ENCODE measurements around the gene THAP8. TPM values are rescaled to one million over a fixed set of nuclear protein-coding genes. Genes with fewer than 3 reads are reported as not detected.

THAP8 gene
- polyA plus RNA-seq, 5 donors = 4.2 to 9.0 (median 6.6) TPM

- peak; percentile 65 to 69 for DNase-seq
Measured at GRCh38 chr19:36032251-36033104, 21.6 kb downstream of the THAP8 start, which contains the start of gene CLIP3. Gene CLIP3, minus strand, starts transcription at chr19:36032873. Its CDS starts 516 bp downstream, at chr19:36032357.

GRCh38 chr19:36031308-36031707, 22.8 kb downstream of the THAP8 start:
- no peak for DNase-seq

- DNase-seq = no peak
Measured at GRCh38 chr19:36030264-36031148, 23.6 kb downstream of the THAP8 start.

- DNase-seq = no peak
Measured at GRCh38 chr19:36028313-36029041, 25.6 kb downstream of the THAP8 start.

GRCh38 chr19:36027696-36028095, 26.4 kb downstream of the THAP8 start:
- no peak for DNase-seq

- no peak for DNase-seq
Measured at GRCh38 chr19:36026091-36026876, 27.8 kb downstream of the THAP8 start.

GRCh38 chr19:36025541-36025940, 28.5 kb downstream of the THAP8 start:
- no peak for DNase-seq

- no peak for DNase-seq
Measured at GRCh38 chr19:36023432-36023831, 30.7 kb downstream of the THAP8 start.

GRCh38 chr19:36019061-36019670, 34.9 kb downstream of the THAP8 start:
- DNase-seq = no peak

GRCh38 chr19:36014012-36014924, 39.8 kb downstream of the THAP8 start, which contains the start of gene ALKBH6:
Gene ALKBH6, minus strand, starts transcription at chr19:36014213. Its CDS starts 816 bp downstream, at chr19:36013397.
- peak; percentile 98 for DNase-seq

- no peak for DNase-seq
Measured at GRCh38 chr19:36013280-36014011, 40.6 kb downstream of the THAP8 start.

- no peak for DNase-seq
Measured at GRCh38 chr19:36010402-36010801, 43.7 kb downstream of the THAP8 start.

GRCh38 chr19:36009633-36010379, 44.3 kb downstream of the THAP8 start:
- DNase-seq = no peak

GRCh38 chr19:36009220-36009619, 44.9 kb downstream of the THAP8 start:
- DNase-seq = peak in 1 of 2 donors; percentile 37

- DNase-seq = no peak
Measured at GRCh38 chr19:36008336-36008978, 45.6 kb downstream of the THAP8 start, which contains the start of gene SYNE4. Gene SYNE4, minus strand, starts transcription at chr19:36008813. Its CDS starts 132 bp downstream, at chr19:36008681.

GRCh38 chr19:36006955-36007354, 47.1 kb downstream of the THAP8 start:
- no peak for DNase-seq

GRCh38 chr19:36003284-36003683, 50.8 kb downstream of the THAP8 start:
- no peak for DNase-seq
